ENCODE results near the gene CNTNAP2.

The CNTNAP2 gene

GRCh38 chr7:147861058-147861716 lies 1744.6 kb downstream of the CNTNAP2 start:
- DNase-seq (ENCODE audit: extremely low read depth in 1 of 2, low read depth in 1 of 2) = no peak

- DNase-seq (ENCODE audit: extremely low read depth in 1 of 2, low read depth in 1 of 2) = no peak
These were observed 1745.3 kb downstream of the CNTNAP2 start for GRCh38 chr7:147861945-147862344.

GRCh38 chr7:147869456-147869855 lies 1752.9 kb downstream of the CNTNAP2 start:
- DNase-seq (ENCODE audit: extremely low read depth in 1 of 2, low read depth in 1 of 2) = no peak

- no peak for DNase-seq (ENCODE audit: extremely low read depth in 1 of 2, low read depth in 1 of 2)
These were observed 1762.5 kb downstream of the CNTNAP2 start for GRCh38 chr7:147878912-147879661.

GRCh38 chr7:147885869-147886268 lies 1769.3 kb downstream of the CNTNAP2 start:
- no peak for DNase-seq (ENCODE audit: extremely low read depth in 1 of 2, low read depth in 1 of 2)

GRCh38 chr7:147894271-147894670 lies 1777.7 kb downstream of the CNTNAP2 start:
- DNase-seq (ENCODE audit: extremely low read depth in 1 of 2, low read depth in 1 of 2) = no peak

GRCh38 chr7:147896121-147896520 lies 1779.5 kb downstream of the CNTNAP2 start:
- DNase-seq (ENCODE audit: extremely low read depth in 1 of 2, low read depth in 1 of 2) = no peak

- no peak for DNase-seq (ENCODE audit: extremely low read depth in 1 of 2, low read depth in 1 of 2)
These were observed 1787.1 kb downstream of the CNTNAP2 start for GRCh38 chr7:147903536-147904218.

- no peak for DNase-seq (ENCODE audit: extremely low read depth in 1 of 2, low read depth in 1 of 2)
These were observed 1787.6 kb downstream of the CNTNAP2 start for GRCh38 chr7:147904219-147904576.

- no peak for DNase-seq (ENCODE audit: extremely low read depth in 1 of 2, low read depth in 1 of 2)
These were observed 1793.0 kb downstream of the CNTNAP2 start for GRCh38 chr7:147909431-147910148.

- no peak for DNase-seq (ENCODE audit: extremely low read depth in 1 of 2, low read depth in 1 of 2)
These were observed 1794.6 kb downstream of the CNTNAP2 start for GRCh38 chr7:147911201-147911601.

GRCh38 chr7:147912291-147912690 lies 1795.7 kb downstream of the CNTNAP2 start:
- DNase-seq (ENCODE audit: extremely low read depth in 1 of 2, low read depth in 1 of 2) = no peak

GRCh38 chr7:147912946-147913638 lies 1796.5 kb downstream of the CNTNAP2 start:
- DNase-seq (ENCODE audit: extremely low read depth in 1 of 2, low read depth in 1 of 2) = no peak

- DNase-seq (ENCODE audit: extremely low read depth in 1 of 2, low read depth in 1 of 2) = no peak
These were observed 1799.2 kb downstream of the CNTNAP2 start for GRCh38 chr7:147915781-147916180.

- no peak for DNase-seq (ENCODE audit: extremely low read depth in 1 of 2, low read depth in 1 of 2)
These were observed 1800.0 kb downstream of the CNTNAP2 start for GRCh38 chr7:147916573-147916972.

GRCh38 chr7:147923841-147924240 lies 1807.2 kb downstream of the CNTNAP2 start:
- no peak for DNase-seq (ENCODE audit: extremely low read depth in 1 of 2, low read depth in 1 of 2)

GRCh38 chr7:147937428-147937827 lies 1820.8 kb downstream of the CNTNAP2 start:
- no peak for DNase-seq (ENCODE audit: extremely low read depth in 1 of 2, low read depth in 1 of 2)

GRCh38 chr7:147941381-147941780 lies 1824.8 kb downstream of the CNTNAP2 start:
- DNase-seq (ENCODE audit: extremely low read depth in 1 of 2, low read depth in 1 of 2) = no peak

- DNase-seq (ENCODE audit: extremely low read depth in 1 of 2, low read depth in 1 of 2) = no peak
These were observed 1827.7 kb downstream of the CNTNAP2 start for GRCh38 chr7:147944321-147944720.

GRCh38 chr7:147952918-147953317 lies 1836.3 kb downstream of the CNTNAP2 start:
- DNase-seq (ENCODE audit: extremely low read depth in 1 of 2, low read depth in 1 of 2) = no peak
